NCI-H1436 treated with DMSO at 0.1 percent for 48 hours (cell line): ENCODE results near the gene WFS1.

Experiments
- DNase-seq: peaks from one replicate; lab custom pipeline; 2025; lab: John Stamatoyannopoulos, UW

Gene WFS1

GRCh38 chr4:6279582-6280289 is 10.1 kb downstream of the WFS1 start:
- no peak for DNase-seq

- no peak for DNase-seq
Measured at GRCh38 chr4:6280365-6280996, 10.8 kb downstream of the WFS1 start.

GRCh38 chr4:6281436-6282313 is 12.0 kb downstream of the WFS1 start:
- no peak for DNase-seq

GRCh38 chr4:6282314-6282771 is 12.7 kb downstream of the WFS1 start:
- no peak for DNase-seq

- DNase-seq: no peak
Measured at GRCh38 chr4:6283282-6283681, 13.6 kb downstream of the WFS1 start.

- DNase-seq: no peak
Measured at GRCh38 chr4:6287017-6287788, 17.6 kb downstream of the WFS1 start.

GRCh38 chr4:6288342-6288741 is 18.7 kb downstream of the WFS1 start:
- no peak for DNase-seq

GRCh38 chr4:6288871-6289270 is 19.2 kb downstream of the WFS1 start:
- DNase-seq: no peak

GRCh38 chr4:6290256-6290655 is 20.6 kb downstream of the WFS1 start:
- no peak for DNase-seq

- no peak for DNase-seq
Measured at GRCh38 chr4:6290769-6291547, 21.3 kb downstream of the WFS1 start.

- no peak for DNase-seq
Measured at GRCh38 chr4:6291784-6292297, 22.2 kb downstream of the WFS1 start.

GRCh38 chr4:6292376-6293096 is 22.9 kb downstream of the WFS1 start:
- no peak for DNase-seq

- DNase-seq: no peak
Measured at GRCh38 chr4:6293097-6293445, 23.4 kb downstream of the WFS1 start.

- DNase-seq: no peak
Measured at GRCh38 chr4:6293661-6294060, 24.0 kb downstream of the WFS1 start.

GRCh38 chr4:6294705-6295421 is 25.2 kb downstream of the WFS1 start:
- no peak for DNase-seq

GRCh38 chr4:6295495-6295894 is 25.8 kb downstream of the WFS1 start:
- DNase-seq: no peak

- DNase-seq: no peak
Measured at GRCh38 chr4:6296026-6296425, 26.4 kb downstream of the WFS1 start.

GRCh38 chr4:6297266-6297815 is 27.7 kb downstream of the WFS1 start:
- no peak for DNase-seq

- no peak for DNase-seq
Measured at GRCh38 chr4:6298035-6298434, 28.4 kb downstream of the WFS1 start.
